K562 (cell line): ENCODE results near the gene GYG1. TPM values are rescaled to one million over a fixed set of nuclear protein-coding genes. Genes with fewer than 3 reads are reported as not detected.
A peak's percentile ranks its signal among the peaks of the same experiment; 100 is the strongest.

Experiments
- CTCFL ChIP-seq: IDR thresholded peaks from 2 replicates; pipeline ENCODE4 v1.6.1; 2011; ENCODE audit warnings: borderline replicate concordance, low read depth, mild to moderate bottlenecking, moderate library complexity, low read length; ENCODE audit not compliant: insufficient read depth, poor library complexity, severe bottlenecking
- DMBX1 ChIP-seq: fragments of 250-450 bp; sonication (Bioruptor Pico); IDR thresholded peaks from 2 replicates; pipeline ENCODE4 v1.8.0; 2022; ENCODE audit warnings: inconsistent platforms, mild to moderate bottlenecking, moderate library complexity, borderline replicate concordance
- JUN ChIP-seq, 2 experiments: sonication (generic) in 1 of 2; formaldehyde crosslinking in 1 of 2; IDR thresholded peaks; 2 replicates each; pipeline versions ENCODE4 v1.6.1 to v1.8.0; 2012 to 2022; ENCODE audit warnings: borderline replicate concordance in 2 of 2, mild to moderate bottlenecking in 2 of 2, improper control_type of control experiment in 1 of 2, low read depth in 1 of 2, low read length in 1 of 2, missing genetic modification reagents in 1 of 2
- JUND ChIP-seq, 2 experiments: IDR thresholded peaks; 2 replicates in 1 of 2; 3 replicates in 1 of 2; pipeline ENCODE4 v1.6.1; 2011; ENCODE audit warnings: borderline replicate concordance in 2 of 2, low read depth in 2 of 2, low read length in 2 of 2, improper control_type of control experiment in 1 of 2, missing biosample characterization in 1 of 2, missing genetic modification characterization in 1 of 2, missing genetic modification reagents in 1 of 2
- MTA3 ChIP-seq: fragments of 450-650 bp; formaldehyde crosslinking; IDR thresholded peaks from 2 replicates; pipeline ENCODE4 v1.6.1; 2017; ENCODE audit warnings: mild to moderate bottlenecking, borderline replicate concordance
- SRSF7 ChIP-seq: fragments of 200-400 bp; formaldehyde crosslinking; optimal IDR thresholded peaks from 2 replicates; pipeline ENCODE3; 2017; ENCODE audit warnings: mild to moderate bottlenecking, low read depth, low read length
- TAF1 ChIP-seq: IDR thresholded peaks from 2 replicates; pipeline ENCODE4 v1.6.1; 2011; ENCODE audit warnings: mild to moderate bottlenecking, low read length, moderate library complexity; ENCODE audit not compliant: insufficient read depth, control insufficient read depth, severe bottlenecking; ENCODE audit errors: extremely low read depth
- TEAD4 ChIP-seq, 2 experiments: sonication (generic) in 1 of 2; formaldehyde crosslinking in 1 of 2; IDR thresholded peaks; 2 replicates each; pipeline versions ENCODE4 v1.6.1 to v1.8.0; 2012 to 2022; ENCODE audit warnings: borderline replicate concordance in 1 of 2, inconsistent platforms in 1 of 2, low read length in 1 of 2, mild to moderate bottlenecking in 1 of 2, missing genetic modification reagents in 1 of 2
- USF2 ChIP-seq: sonication (generic); formaldehyde crosslinking; IDR thresholded peaks from 2 replicates; pipeline ENCODE4 v1.5.0; 2020; ENCODE audit warnings: missing genetic modification reagents
- XRCC4 ChIP-seq: IDR thresholded peaks from one replicate; pipeline ENCODE4 v1.6.1; 2011; ENCODE audit not compliant: insufficient read depth, insufficient read length; ENCODE audit errors: extremely low read depth
- ZMIZ1 ChIP-seq, 2 experiments: fragments of 150-350 bp in 1 of 2; IDR thresholded peaks; 2 replicates each; pipeline ENCODE4 v1.6.1; 2012 to 2016; ENCODE audit warnings: low read depth in 2 of 2, low read length in 2 of 2, mild to moderate bottlenecking in 1 of 2, moderate library complexity in 1 of 2
- ZNF75A ChIP-seq: fragments of 450-650 bp; formaldehyde crosslinking; IDR thresholded peaks from 2 replicates; pipeline ENCODE4 v1.4.0; 2020; ENCODE audit warnings: mild to moderate bottlenecking
- ZNF766 ChIP-seq: fragments of 200-800 bp; sonication (Bioruptor generic); conservative IDR thresholded peaks from 2 replicates; pipeline ENCODE4 v1.6.1; 2016; ENCODE audit warnings: missing genetic modification characterization, missing compliant biosample characterization
- polyA plus RNA-seq, 8 experiments: library from polyadenylated mRNA; depleted of rRNA in 4 of 8; stranded (reverse) in 5 of 8; unstranded in 3 of 8; fragments of >200 nt; fragmentation: Nextera tagmentation in 2 of 8; fragmentation: Illumina TruSeq in 1 of 8; extraction: Ambion mirVana in 2 of 8; extraction: Trizol in 1 of 8; gene quantifications; 2 replicates each; pipeline versions ENCODE4 v1.2.1 to v1.2.3, GENCODE V29; 2011 to 2014; ENCODE audit warnings: inconsistent platforms in 1 of 8, missing spikeins in 1 of 8
- total RNA-seq, 7 experiments: library from RNA; depleted of rRNA in 6 of 7; stranded (reverse); fragments of >200 nt in 6 of 7; fragmentation: Illumina TruSeq in 2 of 7; extraction: Trizol in 2 of 7; gene quantifications; 2 replicates each; pipeline versions ENCODE4 v1.2.1 to v1.2.3, GENCODE V29; 2011 to 2021; ENCODE audit warnings: low replicate concordance in 1 of 7

GYG1 gene
- total and polyA plus RNA-seq, 9 of the 15 experiments (the other 6 are each of a cell fraction or from before 2014, with no cell fraction given): 14.6 to 38.4 (median 24.6) TPM

- TF ChIP-seq JUND (IDR thresholded peaks at IDR 0.05; ENCODE audit: borderline replicate concordance, low read depth, low read length) (peak; percentile 14; the same call in 1 of the 2 replicates), JUND (tag; IDR thresholded peaks at IDR 0.05; ENCODE audit: borderline replicate concordance, low read depth, low read length) (peak; percentile 31; the same call in 1 of the 3 replicates), USF2 (CRISPR knock-in tag) (peak; percentile 90), TEAD4 (IDR thresholded peaks at IDR 0.05; ENCODE audit: low read length) (no peak), TEAD4 (CRISPR knock-in tag; IDR thresholded peaks at IDR 0.05; ENCODE audit: borderline replicate concordance) (no peak), DMBX1 (CRISPR knock-in tag) (no peak), ZMIZ1 (IDR thresholded peaks at IDR 0.05; ENCODE audit: low read depth in 2 of 2, low read length in 2 of 2) (no peak), JUN (IDR thresholded peaks at IDR 0.05; ENCODE audit: borderline replicate concordance, low read depth, low read length) (peak; percentile 16; the same call in 1 of the 2 replicates), JUN (CRISPR knock-in tag; IDR thresholded peaks at IDR 0.05; ENCODE audit: borderline replicate concordance) (no peak), MTA3 (peak; percentile 93; the same call in 1 of the 2 replicates), CTCFL (peak; percentile 2), TAF1 (peak; percentile 52), SRSF7 (no peak), ZNF75A (CRISPR knock-in tag) (no peak), XRCC4 (no peak), ZNF766 (no peak)
Measured at GRCh38 chr3:148991219-148992026, at the start of gene GYG1 (continued).
